ENCODE results near the gene IL17B. TPM values are rescaled to one million over a fixed set of nuclear protein-coding genes. Genes with fewer than 3 reads are reported as not detected.

IL17B gene
- total and polyA plus RNA-seq, 2 of the 13 experiments (the other 11 are each of a cell fraction or from before 2014, with no cell fraction given) = 0.29 to 2.6 TPM

GRCh38 chr5:149380466-149381121 is 1.5 kb upstream of the IL17B start (continued):
- TF ChIP-seq, protein P1, sequence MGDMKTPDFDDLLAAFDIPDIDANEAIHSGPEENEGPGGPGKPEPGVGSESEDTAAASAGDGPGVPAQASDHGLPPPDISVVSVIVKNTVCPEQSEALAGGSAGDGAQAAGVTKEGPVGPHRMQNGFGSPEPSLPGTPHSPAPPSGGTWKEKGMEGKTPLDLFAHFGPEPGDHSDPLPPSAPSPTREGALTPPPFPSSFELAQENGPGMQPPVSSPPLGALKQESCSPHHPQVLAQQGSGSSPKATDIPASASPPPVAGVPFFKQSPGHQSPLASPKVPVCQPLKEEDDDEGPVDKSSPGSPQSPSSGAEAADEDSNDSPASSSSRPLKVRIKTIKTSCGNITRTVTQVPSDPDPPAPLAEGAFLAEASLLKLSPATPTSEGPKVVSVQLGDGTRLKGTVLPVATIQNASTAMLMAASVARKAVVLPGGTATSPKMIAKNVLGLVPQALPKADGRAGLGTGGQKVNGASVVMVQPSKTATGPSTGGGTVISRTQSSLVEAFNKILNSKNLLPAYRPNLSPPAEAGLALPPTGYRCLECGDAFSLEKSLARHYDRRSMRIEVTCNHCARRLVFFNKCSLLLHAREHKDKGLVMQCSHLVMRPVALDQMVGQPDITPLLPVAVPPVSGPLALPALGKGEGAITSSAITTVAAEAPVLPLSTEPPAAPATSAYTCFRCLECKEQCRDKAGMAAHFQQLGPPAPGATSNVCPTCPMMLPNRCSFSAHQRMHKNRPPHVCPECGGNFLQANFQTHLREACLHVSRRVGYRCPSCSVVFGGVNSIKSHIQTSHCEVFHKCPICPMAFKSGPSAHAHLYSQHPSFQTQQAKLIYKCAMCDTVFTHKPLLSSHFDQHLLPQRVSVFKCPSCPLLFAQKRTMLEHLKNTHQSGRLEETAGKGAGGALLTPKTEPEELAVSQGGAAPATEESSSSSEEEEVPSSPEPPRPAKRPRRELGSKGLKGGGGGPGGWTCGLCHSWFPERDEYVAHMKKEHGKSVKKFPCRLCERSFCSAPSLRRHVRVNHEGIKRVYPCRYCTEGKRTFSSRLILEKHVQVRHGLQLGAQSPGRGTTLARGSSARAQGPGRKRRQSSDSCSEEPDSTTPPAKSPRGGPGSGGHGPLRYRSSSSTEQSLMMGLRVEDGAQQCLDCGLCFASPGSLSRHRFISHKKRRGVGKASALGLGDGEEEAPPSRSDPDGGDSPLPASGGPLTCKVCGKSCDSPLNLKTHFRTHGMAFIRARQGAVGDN (CRISPR knock-in tag; IDR thresholded peaks at IDR 0.05) = peak; percentile 73
- TF ChIP-seq NCOA2 (CRISPR knock-in tag; IDR thresholded peaks at IDR 0.05) = 0 out of 2 replicates have a peak, but pooled peaks have one; percentile 13
- TF ChIP-seq ZNF331 (CRISPR knock-in tag; IDR thresholded peaks at IDR 0.05) = no peak
- TF ChIP-seq TMF1 (CRISPR knock-in tag; IDR thresholded peaks at IDR 0.05; ENCODE audit: low read depth) = 0 out of 2 replicates have a peak, but pooled peaks have one; percentile 28
- TF ChIP-seq, protein P2, sequence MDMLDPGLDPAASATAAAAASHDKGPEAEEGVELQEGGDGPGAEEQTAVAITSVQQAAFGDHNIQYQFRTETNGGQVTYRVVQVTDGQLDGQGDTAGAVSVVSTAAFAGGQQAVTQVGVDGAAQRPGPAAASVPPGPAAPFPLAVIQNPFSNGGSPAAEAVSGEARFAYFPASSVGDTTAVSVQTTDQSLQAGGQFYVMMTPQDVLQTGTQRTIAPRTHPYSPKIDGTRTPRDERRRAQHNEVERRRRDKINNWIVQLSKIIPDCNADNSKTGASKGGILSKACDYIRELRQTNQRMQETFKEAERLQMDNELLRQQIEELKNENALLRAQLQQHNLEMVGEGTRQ (IDR thresholded peaks at IDR 0.05; ENCODE audit: low read depth, low read length) = no peak
- TF ChIP-seq, protein P2 (CRISPR knock-in tag; IDR thresholded peaks at IDR 0.05; ENCODE audit: borderline replicate concordance) = peak; percentile 36
- TF ChIP-seq SPEN (CRISPR knock-in tag; IDR thresholded peaks at IDR 0.05; ENCODE audit: low read depth) = peak; percentile 61; the same call in 1 of the 2 replicates
- 0 out of 2 replicates have a peak, but pooled peaks have one; percentile 11 for TF ChIP-seq MIXL1 (CRISPR knock-in tag; IDR thresholded peaks at IDR 0.05)
- 0 out of 2 replicates have a peak, but pooled peaks have one; percentile 67 for TF ChIP-seq IRX3 (CRISPR knock-in tag; IDR thresholded peaks at IDR 0.05; ENCODE audit: borderline replicate concordance, low read depth)
- no peak for TF ChIP-seq PTBP1 (IDR thresholded peaks at IDR 0.05; ENCODE audit: low read depth, low read length, poor library complexity, severe bottlenecking)
- TF ChIP-seq ZNF788 (CRISPR knock-in tag; IDR thresholded peaks at IDR 0.05; ENCODE audit: borderline replicate concordance) = peak; percentile 50; the same call in 1 of the 2 replicates
- TF ChIP-seq EP300 (IDR thresholded peaks at IDR 0.05; ENCODE audit: low read depth in 2 of 2, low read length in 2 of 2) = peak in 1 of 2 experiments; percentile 39; a peak in 1 of 4 replicates
- peak; percentile 39; the same call in 1 of the 2 replicates for TF ChIP-seq EP300 (CRISPR knock-in tag; IDR thresholded peaks at IDR 0.05; ENCODE audit: borderline replicate concordance)
- peak; percentile 63; the same call in 1 of the 2 replicates for TF ChIP-seq SRF (IDR thresholded peaks at IDR 0.05; ENCODE audit: low read depth, low read length)
- TF ChIP-seq ZNF879 (CRISPR knock-in tag; IDR thresholded peaks at IDR 0.05) = no peak
- TF ChIP-seq ZNF20 (CRISPR knock-in tag; IDR thresholded peaks at IDR 0.05) = no peak
- peak in 1 of 2 experiments; percentile 61; a peak in 1 of 4 replicates for TF ChIP-seq NR2F1 (CRISPR knock-in tag; IDR thresholded peaks at IDR 0.05)
- peak; percentile 45; the same call in 1 of the 2 replicates for TF ChIP-seq REPIN1 (CRISPR knock-in tag; IDR thresholded peaks at IDR 0.05; ENCODE audit: borderline replicate concordance, low read depth)
- TF ChIP-seq FOXP4 (CRISPR knock-in tag; IDR thresholded peaks at IDR 0.05) = peak; percentile 26; the same call in 1 of the 2 replicates
- TF ChIP-seq BRD4 (CRISPR knock-in tag; IDR thresholded peaks at IDR 0.05) = peak; percentile 35; the same call in 1 of the 2 replicates
- TF ChIP-seq, protein P3, sequence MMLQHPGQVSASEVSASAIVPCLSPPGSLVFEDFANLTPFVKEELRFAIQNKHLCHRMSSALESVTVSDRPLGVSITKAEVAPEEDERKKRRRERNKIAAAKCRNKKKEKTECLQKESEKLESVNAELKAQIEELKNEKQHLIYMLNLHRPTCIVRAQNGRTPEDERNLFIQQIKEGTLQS (CRISPR knock-in tag; IDR thresholded peaks at IDR 0.05) = peak; percentile 63; the same call in 1 of the 2 replicates
